Pulmonary artery endothelial cell (primary cell): ENCODE data around the gene RHBDL1. TPM values are rescaled to one million over a fixed set of nuclear protein-coding genes. Genes with fewer than 3 reads are reported as not detected.

Experiments used
- total RNA-seq: library from RNA; depleted of rRNA; stranded (reverse); fragments of >200 nt; gene quantifications from 2 replicates; pipeline ENCODE4 v1.2.3, GENCODE V29; 2014

The RHBDL1 gene
- total RNA-seq, 1 donor from 2014 or later, result 0.73 TPM

Other genes with a start within 250 kb of the RHBDL1 start
- 39.0 and 40.7 TPM in 2 replicates for gene CAPN15, start 148.0 kb upstream of the RHBDL1 start, total RNA-seq
- gene PRR35, start 115.3 kb upstream of the RHBDL1 start, total RNA-seq, result not detected in 2 replicates
- 0.71 and 2.1 TPM in 2 replicates for gene NHLRC4, start 108.7 kb upstream of the RHBDL1 start, total RNA-seq
- gene PIGQ, start 105.7 kb upstream of the RHBDL1 start, total RNA-seq, result 21.0 and 24.1 TPM in 2 replicates
- 11.9 and 12.9 TPM in 2 replicates for gene RAB40C, start 85.6 kb upstream of the RHBDL1 start, total RNA-seq
- gene WFIKKN1, start 44.7 kb upstream of the RHBDL1 start, total RNA-seq, result 0.07 TPM in 2 replicates
- gene METTL26, start 39.4 kb upstream of the RHBDL1 start, total RNA-seq, result 61.9 and 101 TPM in 2 replicates
- gene MCRIP2, start 33.8 kb upstream of the RHBDL1 start, total RNA-seq, result 14.2 and 22.3 TPM in 2 replicates
- 10.7 and 14.8 TPM in 2 replicates for gene WDR90, start 26.3 kb upstream of the RHBDL1 start, total RNA-seq
- 36.0 and 37.2 TPM in 2 replicates for gene RHOT2, start 7.5 kb upstream of the RHBDL1 start, total RNA-seq
- 131 and 146 TPM in 2 replicates for gene STUB1, start 4.7 kb downstream of the RHBDL1 start, total RNA-seq
- 28.8 and 30.9 TPM in 2 replicates for gene JMJD8, start 8.7 kb downstream of the RHBDL1 start, total RNA-seq
- gene WDR24, start 14.7 kb downstream of the RHBDL1 start, total RNA-seq, result 4.0 and 4.7 TPM in 2 replicates
- gene FBXL16, start 30.1 kb downstream of the RHBDL1 start, total RNA-seq, result 0.04 and 0.20 TPM in 2 replicates
- 30.9 and 68.3 TPM in 2 replicates for gene METRN, start 39.4 kb downstream of the RHBDL1 start, total RNA-seq
- 23.1 and 28.8 TPM in 2 replicates for gene ANTKMT, start 45.5 kb downstream of the RHBDL1 start, total RNA-seq
- 1.3 and 1.4 TPM in 2 replicates for gene CCDC78, start 50.8 kb downstream of the RHBDL1 start, total RNA-seq
- 6.4 and 17.6 TPM in 2 replicates for gene HAGHL, start 51.4 kb downstream of the RHBDL1 start, total RNA-seq
- gene CIAO3, start 65.3 kb downstream of the RHBDL1 start, total RNA-seq, result 32.9 and 48.5 TPM in 2 replicates
- gene MSLN, start 85.1 kb downstream of the RHBDL1 start, total RNA-seq, result not detected in 2 replicates
- 41.9 and 45.0 TPM in 2 replicates for gene RPUSD1, start 112.7 kb downstream of the RHBDL1 start, total RNA-seq
- 14.2 and 21.4 TPM in 2 replicates for gene CHTF18, start 112.9 kb downstream of the RHBDL1 start, total RNA-seq
- gene GNG13, start 125.1 kb downstream of the RHBDL1 start, total RNA-seq, result not detected in 2 replicates